WI38 (cell line): Measurements from ENCODE around the gene ZNF865.

Experiments
- H3K4me3 ChIP-seq: 2 replicates; pipeline ENCODE4 v1.5.1; 2011; ENCODE audit warnings: low read depth, mild to moderate bottlenecking, control low read depth, low read length
- CTCF ChIP-seq: IDR thresholded peaks from 2 replicates; pipeline ENCODE4 v1.5.1; 2012; ENCODE audit warnings: low read depth, mild to moderate bottlenecking, control low read depth, low read length

ZNF865 gene

GRCh38 chr19:55611983-55612645 lies 6.7 kb downstream of the ZNF865 start:
- no peak for TF ChIP-seq CTCF
- H3K4me3 ChIP-seq, result no peak overlapping the region

GRCh38 chr19:55613396-55613795 lies 7.9 kb downstream of the ZNF865 start:
- no peak overlapping the region for H3K4me3 ChIP-seq
- TF ChIP-seq CTCF, result no peak

- no peak overlapping the region for H3K4me3 ChIP-seq
- TF ChIP-seq CTCF, result no peak
These were observed 8.7 kb downstream of the ZNF865 start for GRCh38 chr19:55613930-55614710.

- H3K4me3 ChIP-seq, result no peak overlapping the region
- TF ChIP-seq CTCF, result no peak
These were observed 9.5 kb downstream of the ZNF865 start for GRCh38 chr19:55614711-55615542.

- TF ChIP-seq CTCF, result no peak
- no peak overlapping the region for H3K4me3 ChIP-seq
These were observed 10.3 kb downstream of the ZNF865 start for GRCh38 chr19:55615543-55616394.

GRCh38 chr19:55616395-55616875 lies 11.0 kb downstream of the ZNF865 start:
- TF ChIP-seq CTCF, result no peak
- H3K4me3 ChIP-seq, result no peak overlapping the region
